Kidney (tissue), 14 donors: ENCODE data around the gene CHRM2. TPM values are rescaled to one million over a fixed set of nuclear protein-coding genes. Genes with fewer than 3 reads are reported as not detected.

Source experiments
- DNase-seq, 5 donors: peaks; one replicate each; pipeline ENCODE4 v3.0.0-alpha.2; 2013 to 2020
- FAIRE-seq: peaks from 2 replicates; lab custom pipeline; 2012; peaks lifted over from hg19 to GRCh38; lab: Jason Lieb, UNC
- H3K27ac ChIP-seq, 2 donors: one replicate each; pipeline ENCODE4 v1.7.0; 2013; ENCODE audit warnings: low read depth in 2 of 2, low read length in 2 of 2, inconsistent platforms in 1 of 2
- H3K27me3 ChIP-seq: one replicate; pipeline ENCODE4 v1.7.1; 2013; ENCODE audit warnings: low read length, inconsistent platforms; ENCODE audit not compliant: control insufficient read depth, insufficient read depth
- H3K36me3 ChIP-seq, 3 donors: one replicate each; pipeline versions ENCODE4 v1.7.0 to v1.7.1; 2013; ENCODE audit warnings: low read length in 3 of 3, control low read depth in 1 of 3, inconsistent platforms in 1 of 3; ENCODE audit not compliant: insufficient read depth in 3 of 3, control insufficient read depth in 2 of 3
- H3K4me1 ChIP-seq, 3 donors: one replicate each; pipeline versions ENCODE4 v1.7.0 to v1.7.1; 2013; ENCODE audit warnings: low read length in 3 of 3, inconsistent platforms in 1 of 3, low read depth in 1 of 3; ENCODE audit not compliant: control insufficient read depth in 2 of 3, insufficient read depth in 2 of 3
- H3K4me3 ChIP-seq, 3 donors: one replicate each; pipeline versions ENCODE4 v1.7.0 to v1.8.1; 2013; ENCODE audit warnings: low read length in 3 of 3, control low read depth in 1 of 3, inconsistent platforms in 1 of 3
- H3K9ac ChIP-seq, 3 donors: one replicate each; pipeline versions ENCODE4 v1.7.0 to v1.7.1; 2013; ENCODE audit warnings: low read length in 3 of 3, control low read depth in 1 of 3, inconsistent platforms in 1 of 3
- H3K9me3 ChIP-seq, 3 donors: one replicate each; pipeline versions ENCODE4 v1.7.0 to v1.7.1; 2013; ENCODE audit warnings: low read length in 3 of 3, control low read depth in 1 of 3, inconsistent platforms in 1 of 3; ENCODE audit not compliant: control insufficient read depth in 2 of 3, insufficient read depth in 1 of 3
- CTCF ChIP-seq: IDR thresholded peaks from 3 replicates; pipeline ENCODE4 v1.5.1; 2012; ENCODE audit warnings: mild to moderate bottlenecking, moderate library complexity, borderline replicate concordance; ENCODE audit not compliant: insufficient read depth; ENCODE audit errors: extremely low read depth
- intact Hi-C: fragments of 100-400 bp; cut with DNase I; formaldehyde crosslinking; loops from one replicate; pipeline ENCODE4 v1.11.1; 2022
- polyA plus RNA-seq: library from polyadenylated mRNA; stranded (reverse); fragments of 350-450 nt; fragmentation: Illumina TruSeq; extraction: RNeasy Lipid Tissue Mini Kit (QIAGEN cat#74804); gene quantifications from one replicate; pipeline ENCODE4 v1.2.3, GENCODE V29; 2014; ENCODE audit warnings: low read depth, low replicate concordance; ENCODE audit not compliant: insufficient read depth
- total RNA-seq: library from RNA; stranded (reverse); fragmentation: NEBNext Ultra II Directional; extraction: Animal tissue kit (Norgen Biotek cat#: 25700); gene quantifications from one replicate; pipeline ENCODE4 v1.2.1, GENCODE V29; 2021
- donor health status: control.
- donor health status: control.
- donor health status: control.
- donor health status: control.
- donor health status: control.
- donor health status: DM: yes; HTN: yes; CAD: no.
- donor health status: Normal renal cell carcinoma (clear cell type).

Gene CHRM2
- total and polyA plus RNA-seq, 2 donors from 2014 or later, result not detected

GRCh38 chr7:137001041-137001440 lies 132.6 kb downstream of the CHRM2 start:
- H3K27ac ChIP-seq, result no peak overlapping the region
- no peak for TF ChIP-seq CTCF
- H3K36me3 ChIP-seq, result no peaks in the 10 kb centered on the region
- H3K9me3 ChIP-seq, result no peaks in the 10 kb centered on the region
- no peak overlapping the region for H3K9ac ChIP-seq
- no peak overlapping the region for H3K4me3 ChIP-seq
- DNase-seq (peak in 4 of 5 donors; percentile 31 to 88 (median 50)), FAIRE-seq (no peak)
- H3K27me3 ChIP-seq, result no peaks in the 10 kb centered on the region
- H3K4me1 ChIP-seq, result no peaks in the 10 kb centered on the region
- intact Hi-C loops, result no loop called here

- Histone ChIP-seq H3K27ac (no peak overlapping the region), H3K9ac (no peak overlapping the region), H3K27me3 (no peaks in the 10 kb centered on the region), H3K4me1 (no peaks in the 10 kb centered on the region), H3K9me3 (no peaks in the 10 kb centered on the region), H3K4me3 (no peak overlapping the region), H3K36me3 (no peaks in the 10 kb centered on the region)
- TF ChIP-seq CTCF, result no peak
- DNase-seq (no peak), FAIRE-seq (no peak)
- intact Hi-C loops, result no loop called here
These were observed 133.0 kb downstream of the CHRM2 start for GRCh38 chr7:137001478-137001877.

- Histone ChIP-seq H3K4me1 (no peaks in the 10 kb centered on the region), H3K27ac (no peak overlapping the region), H3K9me3 (no peaks in the 10 kb centered on the region), H3K9ac (no peak overlapping the region), H3K27me3 (no peaks in the 10 kb centered on the region), H3K36me3 (no peaks in the 10 kb centered on the region), H3K4me3 (no peak overlapping the region)
- DNase-seq, result no peak
- TF ChIP-seq CTCF, result no peak
- intact Hi-C loops, result no loop called here
- FAIRE-seq, result no peak
These were observed 134.6 kb downstream of the CHRM2 start for GRCh38 chr7:137003086-137003485.

- no peak overlapping the region for H3K27ac ChIP-seq
- DNase-seq (no peak), FAIRE-seq (no peak)
- TF ChIP-seq CTCF, result no peak
- H3K4me1 ChIP-seq, result no peaks in the 10 kb centered on the region
- intact Hi-C loops, result no loop called here
- H3K9me3 ChIP-seq, result no peaks in the 10 kb centered on the region
- no peak overlapping the region for H3K4me3 ChIP-seq
- no peaks in the 10 kb centered on the region for H3K36me3 ChIP-seq
- H3K9ac ChIP-seq, result no peak overlapping the region
- H3K27me3 ChIP-seq, result no peaks in the 10 kb centered on the region
These were observed 135.1 kb downstream of the CHRM2 start for GRCh38 chr7:137003566-137003965.
